NT2/D1 (cell line): ENCODE measurements around the gene AOPEP.

ENCODE experiments used
- DNase-seq: peaks from one replicate; pipeline ENCODE4 v3.0.0-alpha.2; 2011; ENCODE audit warnings: low read depth, low spot score
- H3K27me3 ChIP-seq: 2 replicates; pipeline ENCODE4 v1.6.0; 2011; ENCODE audit warnings: mild to moderate bottlenecking; ENCODE audit not compliant: insufficient read length, insufficient read depth
- H3K36me3 ChIP-seq: 2 replicates; pipeline ENCODE4 v1.6.1; 2011; ENCODE audit warnings: mild to moderate bottlenecking, low read length, mixed read lengths; ENCODE audit not compliant: insufficient read depth, insufficient read length
- H3K4me1 ChIP-seq: 2 replicates; pipeline ENCODE4 v1.5.1; 2011; ENCODE audit not compliant: insufficient read depth, insufficient read length
- H3K4me3 ChIP-seq: 2 replicates; pipeline ENCODE4 v1.5.1; 2011; ENCODE audit warnings: low read depth; ENCODE audit not compliant: insufficient read length
- H3K9ac ChIP-seq: 2 replicates; pipeline ENCODE4 v1.6.0; 2011; ENCODE audit warnings: low read depth; ENCODE audit not compliant: insufficient read length
- H3K9me3 ChIP-seq: 2 replicates; pipeline ENCODE4 v1.5.1; 2011; ENCODE audit warnings: mild to moderate bottlenecking, low read length; ENCODE audit not compliant: insufficient read depth
- SUZ12 ChIP-seq: IDR thresholded peaks from 2 replicates; pipeline ENCODE4 v1.6.1; 2011; ENCODE audit not compliant: insufficient read length, insufficient read depth; ENCODE audit errors: extremely low read depth
- YY1 ChIP-seq: IDR thresholded peaks from 2 replicates; pipeline ENCODE4 v1.6.1; 2011; ENCODE audit not compliant: insufficient read length, insufficient read depth
- ZNF274 ChIP-seq: IDR thresholded peaks from 2 replicates; pipeline ENCODE4 v1.6.1; 2011; ENCODE audit warnings: mild to moderate bottlenecking, low read depth, low read length

Gene AOPEP

GRCh38 chr9:94700445-94700844 is 26.1 kb upstream of the AOPEP start:
- TF ChIP-seq ZNF274 = no peak
- no peak for TF ChIP-seq YY1
- TF ChIP-seq SUZ12 = no peak
- Histone ChIP-seq H3K4me3 (no peak overlapping the region), H3K27me3 (no peaks in the 10 kb centered on the region), H3K9me3 (no peaks in the 10 kb centered on the region), H3K4me1 (no peaks in the 10 kb centered on the region), H3K36me3 (no peaks in the 10 kb centered on the region), H3K9ac (no peak overlapping the region)
- DNase-seq = no peak

DNA sequence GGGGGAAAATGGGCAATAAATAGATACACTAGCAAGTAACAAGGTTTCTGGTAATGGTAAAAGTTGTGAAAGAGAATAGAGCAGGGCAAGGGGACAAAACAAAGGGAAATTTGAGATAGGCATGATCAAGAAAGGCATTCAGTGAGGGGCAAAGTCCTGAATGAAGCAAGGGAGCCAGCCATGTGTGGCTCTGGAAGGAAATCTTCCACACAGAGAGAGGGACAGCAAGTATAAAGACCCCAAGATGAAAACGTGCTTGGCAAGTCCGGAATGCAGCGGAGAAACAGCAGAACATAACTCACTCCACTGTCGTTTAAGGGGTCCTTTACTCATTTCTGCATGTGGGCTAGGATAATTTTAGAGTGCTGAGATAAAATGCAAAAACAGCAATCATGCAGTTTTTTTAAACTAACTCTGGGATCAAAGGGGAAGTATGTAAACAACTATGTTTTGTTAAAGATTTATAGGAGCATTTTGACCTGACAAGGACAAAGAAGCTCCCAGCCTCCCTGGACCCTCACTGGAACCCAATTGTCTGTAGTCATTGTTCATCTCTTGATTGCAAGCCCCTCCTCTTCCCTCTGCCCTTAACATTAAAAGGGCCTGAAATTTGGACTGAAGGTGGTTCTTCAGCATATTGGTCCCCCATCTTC is 22.9 kb upstream of the AOPEP start:
- H3K4me1 ChIP-seq = no peaks in the 10 kb centered on the region
- no peaks in the 10 kb centered on the region for H3K9me3 ChIP-seq
- H3K36me3 ChIP-seq = no peaks in the 10 kb centered on the region
- TF ChIP-seq SUZ12 = no peak
- no peak for TF ChIP-seq YY1
- TF ChIP-seq ZNF274 = no peak
- H3K27me3 ChIP-seq = no peaks in the 10 kb centered on the region
- H3K9ac ChIP-seq = no peak overlapping the region
- H3K4me3 ChIP-seq = no peak overlapping the region
- no peak for DNase-seq

GRCh38 chr9:94705162-94705702 is 21.3 kb upstream of the AOPEP start:
- Histone ChIP-seq H3K4me1 (no peaks in the 10 kb centered on the region), H3K27me3 (no peaks in the 10 kb centered on the region), H3K9me3 (no peaks in the 10 kb centered on the region), H3K9ac (no peak overlapping the region), H3K4me3 (no peak overlapping the region), H3K36me3 (no peaks in the 10 kb centered on the region)
- TF ChIP-seq ZNF274 (no peak), SUZ12 (no peak), YY1 (no peak)
- no peak for DNase-seq

- Histone ChIP-seq H3K4me1 (no peaks in the 10 kb centered on the region), H3K27me3 (no peaks in the 10 kb centered on the region), H3K36me3 (no peaks in the 10 kb centered on the region), H3K4me3 (no peak overlapping the region), H3K9me3 (no peaks in the 10 kb centered on the region), H3K9ac (no peak overlapping the region)
- DNase-seq = no peak
- TF ChIP-seq ZNF274 (no peak), YY1 (no peak), SUZ12 (no peak)
Measured at GRCh38 chr9:94706922-94707321, 19.6 kb upstream of the AOPEP start.

DNA sequence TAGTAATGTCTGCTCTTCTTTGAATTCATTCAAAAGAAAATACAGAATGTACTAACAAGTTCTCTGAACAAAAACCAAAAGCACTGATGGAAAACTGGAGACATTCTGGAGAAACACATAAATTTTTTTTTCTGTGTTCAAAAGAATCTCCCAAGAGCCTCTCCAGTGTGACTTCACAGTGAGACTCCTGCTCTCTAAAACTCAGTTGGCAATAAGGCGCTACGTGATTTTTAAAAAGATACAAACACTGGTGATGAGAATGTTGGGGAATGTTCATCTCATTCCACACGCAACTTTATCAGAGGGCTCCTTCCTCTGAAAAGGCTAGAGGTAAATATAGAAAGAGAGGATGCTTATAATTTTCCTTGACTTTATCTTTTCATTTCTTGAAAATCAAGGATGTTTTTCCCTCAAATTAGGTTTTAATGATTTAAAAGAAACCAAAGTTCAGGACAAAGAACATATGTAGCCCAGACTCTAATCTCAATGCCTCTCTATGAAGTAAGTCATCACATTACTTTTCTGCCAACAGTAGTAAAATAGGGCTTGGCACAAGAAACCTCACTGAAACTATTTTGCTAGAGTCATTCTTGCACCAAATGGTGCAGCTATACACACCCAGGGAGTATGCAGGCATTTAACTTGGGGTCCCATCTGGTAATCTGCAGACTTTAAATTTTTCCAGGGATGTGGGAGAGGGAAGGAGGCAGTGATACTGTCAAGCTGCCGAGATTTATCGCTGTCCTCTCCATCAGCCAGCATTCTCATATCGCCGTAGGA is 12.9 kb upstream of the AOPEP start:
- no peak for DNase-seq
- no peak overlapping the region for H3K9ac ChIP-seq
- TF ChIP-seq SUZ12 (no peak), ZNF274 (no peak), YY1 (no peak)
- no peaks in the 10 kb centered on the region for H3K4me1 ChIP-seq
- no peaks in the 10 kb centered on the region for H3K36me3 ChIP-seq
- no peaks in the 10 kb centered on the region; the same call in 1 of the 2 replicates for H3K9me3 ChIP-seq
- H3K4me3 ChIP-seq = no peak overlapping the region
- H3K27me3 ChIP-seq = no peaks in the 10 kb centered on the region

DNA sequence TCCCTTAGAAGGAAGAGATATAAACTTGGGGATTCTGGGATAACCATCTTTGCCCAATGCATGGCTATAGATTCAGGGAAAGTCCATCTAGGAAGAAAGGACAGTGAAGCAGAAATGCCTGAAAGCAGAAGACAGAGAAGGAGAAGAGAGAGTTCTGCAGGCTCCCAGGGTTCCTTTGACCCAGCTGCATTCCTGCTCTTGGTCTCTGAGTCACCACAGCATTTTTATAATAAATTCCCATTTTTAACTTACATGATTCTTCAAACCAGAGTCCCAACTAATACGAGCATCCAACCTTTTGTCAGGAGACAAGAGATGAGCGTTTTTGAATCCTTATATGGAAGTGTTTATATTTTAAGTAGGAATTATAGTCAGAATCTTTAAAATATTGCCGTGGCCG is 12.0 kb upstream of the AOPEP start:
- Histone ChIP-seq H3K4me1 (no peaks in the 10 kb centered on the region), H3K9ac (no peak overlapping the region), H3K27me3 (no peaks in the 10 kb centered on the region), H3K9me3 (no peaks in the 10 kb centered on the region; the same call in 1 of the 2 replicates), H3K36me3 (no peaks in the 10 kb centered on the region), H3K4me3 (no peak overlapping the region)
- TF ChIP-seq YY1 = no peak
- no peak for TF ChIP-seq SUZ12
- TF ChIP-seq ZNF274 = no peak
- DNase-seq = no peak

DNA sequence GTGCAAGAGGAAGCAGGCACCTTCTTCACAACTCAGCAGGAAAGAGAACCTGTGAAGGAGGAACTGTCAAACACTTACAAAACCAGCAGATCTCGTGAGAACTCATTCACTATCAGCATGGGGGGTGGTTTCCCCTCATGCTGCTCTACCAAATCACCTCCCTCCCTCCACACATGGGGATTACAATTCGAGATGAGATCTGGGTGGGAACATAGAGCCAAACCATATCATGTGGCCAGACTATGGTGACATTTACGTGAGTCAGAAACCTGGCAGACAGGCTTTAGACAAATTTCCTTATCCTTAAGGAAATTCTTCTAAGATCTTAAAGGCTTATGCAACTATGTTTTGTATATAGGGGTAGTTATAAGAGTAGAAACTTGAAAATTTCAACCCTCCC is 8.7 kb upstream of the AOPEP start:
- Histone ChIP-seq H3K36me3 (no peaks in the 10 kb centered on the region), H3K4me3 (no peak overlapping the region), H3K4me1 (no peaks in the 10 kb centered on the region), H3K9ac (no peak overlapping the region), H3K9me3 (peaks cover 8% of the 10 kb centered on the region; the same call in 1 of the 2 replicates), H3K27me3 (no peaks in the 10 kb centered on the region)
- no peak for DNase-seq
- TF ChIP-seq ZNF274 (no peak), YY1 (no peak), SUZ12 (no peak)
